Kidney (tissue), 14 donors: ENCODE results near the gene HTT-AS. TPM values are rescaled to one million over a fixed set of nuclear protein-coding genes. Genes with fewer than 3 reads are reported as not detected.

Source experiments
- DNase-seq, 5 donors: peaks; one replicate each; pipeline ENCODE4 v3.0.0-alpha.2; 2013 to 2020
- FAIRE-seq: peaks from 2 replicates; lab custom pipeline; 2012; peaks lifted over from hg19 to GRCh38; lab: Jason Lieb, UNC
- H3K27ac ChIP-seq, 2 donors: one replicate each; pipeline ENCODE4 v1.7.0; 2013; ENCODE audit warnings: low read depth in 2 of 2, low read length in 2 of 2, inconsistent platforms in 1 of 2
- H3K27me3 ChIP-seq: one replicate; pipeline ENCODE4 v1.7.1; 2013; ENCODE audit warnings: low read length, inconsistent platforms; ENCODE audit not compliant: control insufficient read depth, insufficient read depth
- H3K36me3 ChIP-seq, 3 donors: one replicate each; pipeline versions ENCODE4 v1.7.0 to v1.7.1; 2013; ENCODE audit warnings: low read length in 3 of 3, control low read depth in 1 of 3, inconsistent platforms in 1 of 3; ENCODE audit not compliant: insufficient read depth in 3 of 3, control insufficient read depth in 2 of 3
- H3K4me1 ChIP-seq, 3 donors: one replicate each; pipeline versions ENCODE4 v1.7.0 to v1.7.1; 2013; ENCODE audit warnings: low read length in 3 of 3, inconsistent platforms in 1 of 3, low read depth in 1 of 3; ENCODE audit not compliant: control insufficient read depth in 2 of 3, insufficient read depth in 2 of 3
- H3K4me3 ChIP-seq, 3 donors: one replicate each; pipeline versions ENCODE4 v1.7.0 to v1.8.1; 2013; ENCODE audit warnings: low read length in 3 of 3, control low read depth in 1 of 3, inconsistent platforms in 1 of 3
- H3K9ac ChIP-seq, 3 donors: one replicate each; pipeline versions ENCODE4 v1.7.0 to v1.7.1; 2013; ENCODE audit warnings: low read length in 3 of 3, control low read depth in 1 of 3, inconsistent platforms in 1 of 3
- H3K9me3 ChIP-seq, 3 donors: one replicate each; pipeline versions ENCODE4 v1.7.0 to v1.7.1; 2013; ENCODE audit warnings: low read length in 3 of 3, control low read depth in 1 of 3, inconsistent platforms in 1 of 3; ENCODE audit not compliant: control insufficient read depth in 2 of 3, insufficient read depth in 1 of 3
- intact Hi-C: fragments of 100-400 bp; cut with DNase I; formaldehyde crosslinking; loops from one replicate; pipeline ENCODE4 v1.11.1; 2022
- polyA plus RNA-seq: library from polyadenylated mRNA; stranded (reverse); fragments of 350-450 nt; fragmentation: Illumina TruSeq; extraction: RNeasy Lipid Tissue Mini Kit (QIAGEN cat#74804); gene quantifications from one replicate; pipeline ENCODE4 v1.2.3, GENCODE V29; 2014; ENCODE audit warnings: low read depth, low replicate concordance; ENCODE audit not compliant: insufficient read depth
- total RNA-seq: library from RNA; stranded (reverse); fragmentation: NEBNext Ultra II Directional; extraction: Animal tissue kit (Norgen Biotek cat#: 25700); gene quantifications from one replicate; pipeline ENCODE4 v1.2.1, GENCODE V29; 2021
- TF ChIP-seq, protein P1 (sequence below): IDR thresholded peaks from 3 replicates; pipeline ENCODE4 v1.5.1; 2012; ENCODE audit warnings: mild to moderate bottlenecking, moderate library complexity, borderline replicate concordance; ENCODE audit not compliant: insufficient read depth; ENCODE audit errors: extremely low read depth
- donor health status: control.
- donor health status: control.
- donor health status: control.
- donor health status: control.
- donor health status: control.
- donor health status: DM: yes; HTN: yes; CAD: no.
- donor health status: Normal renal cell carcinoma (clear cell type).

HTT-AS gene
- total and polyA plus RNA-seq, 2 donors from 2014 or later, result not detected

GRCh38 chr4:3046162-3046561, 28.2 kb downstream of the HTT-AS start:
- DNase-seq, result peak in 1 of 5 donors; percentile 26
- H3K27me3 ChIP-seq, result no peaks in the 10 kb centered on the region
- FAIRE-seq, result no peak
- H3K36me3 ChIP-seq, result no peaks in the 10 kb centered on the region
- intact Hi-C loops, result no loop called here
- no peak overlapping the region for H3K4me3 ChIP-seq
- no peak overlapping the region for H3K27ac ChIP-seq
- H3K9me3 ChIP-seq, result no peaks in the 10 kb centered on the region
- H3K4me1 ChIP-seq, result peaks cover 0 to 2% (median 0%) of the 10 kb centered on the region in 3 donors
- TF ChIP-seq, protein P1, sequence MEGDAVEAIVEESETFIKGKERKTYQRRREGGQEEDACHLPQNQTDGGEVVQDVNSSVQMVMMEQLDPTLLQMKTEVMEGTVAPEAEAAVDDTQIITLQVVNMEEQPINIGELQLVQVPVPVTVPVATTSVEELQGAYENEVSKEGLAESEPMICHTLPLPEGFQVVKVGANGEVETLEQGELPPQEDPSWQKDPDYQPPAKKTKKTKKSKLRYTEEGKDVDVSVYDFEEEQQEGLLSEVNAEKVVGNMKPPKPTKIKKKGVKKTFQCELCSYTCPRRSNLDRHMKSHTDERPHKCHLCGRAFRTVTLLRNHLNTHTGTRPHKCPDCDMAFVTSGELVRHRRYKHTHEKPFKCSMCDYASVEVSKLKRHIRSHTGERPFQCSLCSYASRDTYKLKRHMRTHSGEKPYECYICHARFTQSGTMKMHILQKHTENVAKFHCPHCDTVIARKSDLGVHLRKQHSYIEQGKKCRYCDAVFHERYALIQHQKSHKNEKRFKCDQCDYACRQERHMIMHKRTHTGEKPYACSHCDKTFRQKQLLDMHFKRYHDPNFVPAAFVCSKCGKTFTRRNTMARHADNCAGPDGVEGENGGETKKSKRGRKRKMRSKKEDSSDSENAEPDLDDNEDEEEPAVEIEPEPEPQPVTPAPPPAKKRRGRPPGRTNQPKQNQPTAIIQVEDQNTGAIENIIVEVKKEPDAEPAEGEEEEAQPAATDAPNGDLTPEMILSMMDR, result no peak
- H3K9ac ChIP-seq, result no peak overlapping the region

DNA sequence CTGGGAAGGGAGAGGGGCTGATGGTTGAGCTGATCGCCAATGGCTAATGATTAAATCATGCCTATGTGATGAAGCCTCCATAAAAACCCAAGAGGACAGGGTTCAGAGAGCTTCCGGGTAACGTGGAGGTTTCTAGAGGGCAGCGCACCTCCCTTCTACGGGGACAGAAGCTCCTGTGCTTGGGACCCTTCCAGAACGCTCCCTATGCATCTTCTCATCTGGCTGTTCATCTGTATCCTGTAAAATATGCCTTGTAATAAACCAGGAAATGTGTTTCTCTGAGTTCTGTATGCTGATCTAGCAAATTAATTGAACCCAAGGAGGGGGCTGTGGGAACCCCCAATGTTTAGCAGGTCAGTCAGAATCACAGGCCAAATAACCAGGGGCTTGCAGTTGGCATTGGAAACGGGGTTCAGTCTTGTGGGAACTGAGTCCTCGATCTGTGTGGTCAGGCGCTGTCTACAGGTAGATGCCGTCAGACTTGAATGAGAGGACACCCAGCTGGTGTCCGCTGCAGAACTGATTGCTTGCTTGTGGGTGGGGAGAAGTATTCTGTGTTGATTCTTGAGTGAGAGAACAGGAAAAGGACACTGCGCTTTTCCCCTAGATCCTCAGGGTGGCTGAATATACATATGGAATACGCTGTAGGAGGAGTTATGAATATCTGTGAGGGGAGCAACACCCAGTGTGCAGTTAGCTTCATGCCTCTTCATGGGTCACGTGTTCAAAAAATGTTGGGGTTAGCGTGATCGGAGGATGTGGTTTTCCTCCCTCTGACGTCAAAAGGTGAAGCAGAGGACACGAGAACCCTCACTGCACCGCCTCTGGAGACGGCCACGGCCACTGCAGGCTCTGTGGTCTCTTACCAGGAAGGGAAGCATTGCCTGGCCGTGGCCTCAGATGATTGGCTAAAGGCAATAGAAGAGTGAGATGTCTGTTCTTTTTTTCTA, 29.2 kb downstream of the HTT-AS start:
- intact Hi-C loops, result no loop called here
- Histone ChIP-seq H3K9me3 (no peaks in the 10 kb centered on the region), H3K27ac (no peak overlapping the region), H3K36me3 (no peaks in the 10 kb centered on the region), H3K9ac (no peak overlapping the region), H3K4me3 (no peak overlapping the region), H3K4me1 (peaks cover 0 to 2% (median 0%) of the 10 kb centered on the region in 3 donors), H3K27me3 (no peaks in the 10 kb centered on the region)
- TF ChIP-seq, protein P1, result no peak
- DNase-seq, result peak in 1 of 5 donors; percentile 85
- no peak for FAIRE-seq

- H3K4me3 ChIP-seq, result no peak overlapping the region
- no peak for FAIRE-seq
Measured at GRCh38 chr4:3043282-3044020, 30.9 kb downstream of the HTT-AS start.

More at GRCh38 chr4:3043282-3044020, 30.9 kb downstream of the HTT-AS start:
- TF ChIP-seq, protein P1, result no peak
- Histone ChIP-seq H3K9me3 (no peaks in the 10 kb centered on the region), H3K4me1 (peaks cover 0 to 2% (median 0%) of the 10 kb centered on the region in 3 donors), H3K27me3 (no peaks in the 10 kb centered on the region), H3K36me3 (no peaks in the 10 kb centered on the region), H3K27ac (no peak overlapping the region), H3K9ac (no peak overlapping the region)
- peak in 1 of 5 donors; percentile 16 for DNase-seq
- intact Hi-C loops, result no loop called here
